ENCODE measurements around the gene AXIN2. TPM values are rescaled to one million over a fixed set of nuclear protein-coding genes. Genes with fewer than 3 reads are reported as not detected.

The AXIN2 gene
- total RNA-seq, 1 donor from 2014 or later: 17.9 TPM

DNA sequence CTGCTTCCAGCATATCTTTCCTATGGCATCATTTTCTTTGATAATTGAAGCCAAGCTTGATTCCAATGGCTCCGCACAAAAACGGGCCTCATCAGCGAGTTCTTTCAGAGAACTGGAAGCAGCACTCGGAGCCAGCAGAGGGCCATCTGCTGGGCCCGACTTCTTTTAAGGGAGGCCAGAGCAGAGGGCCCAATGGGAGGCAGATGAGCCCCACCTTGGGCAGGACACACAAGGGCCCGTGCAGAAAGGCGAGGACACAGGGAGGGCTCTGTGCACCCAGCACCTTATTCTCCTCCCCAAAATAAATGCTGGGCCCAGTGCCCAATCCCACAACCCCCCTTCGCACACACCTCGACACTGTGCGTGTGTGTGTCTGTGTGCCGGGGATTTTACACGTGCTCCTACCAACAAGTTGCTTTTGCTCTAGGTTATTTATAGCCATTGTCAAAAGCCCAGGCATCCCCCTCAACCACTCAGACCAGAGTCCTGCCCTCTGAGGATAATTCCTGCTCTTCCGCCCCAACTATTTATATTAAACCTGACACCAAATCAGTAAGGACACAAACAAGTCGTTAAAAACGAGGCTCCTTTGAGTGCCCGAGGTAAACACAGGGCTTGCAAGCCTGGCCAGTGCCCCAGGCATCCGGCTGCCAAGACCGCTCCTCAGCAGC lies 6.8 kb downstream of the AXIN2 start:
- intact Hi-C loops (cut with DNase I): loop anchor here (5.0 kb wide), 2 partner anchors 92 to 188 kb away; no protein-coding TSS in a partner anchor
- TF ChIP-seq POLR2A (IDR thresholded peaks at IDR 0.05) (no peak), CTCF (IDR thresholded peaks at IDR 0.05) (peak in 1 of 3 experiments; percentile 5), POLR2AphosphoS5 (IDR thresholded peaks at IDR 0.05; ENCODE audit: insufficient read depth in 1 of 2, low read depth in 1 of 2) (peak in 1 of 2 donors; percentile 45)
- Histone ChIP-seq H3K9me3 (no peaks in the 10 kb centered on the region), H3K4me1 (peaks cover 59% of the 10 kb centered on the region), H3K27ac (no peak overlapping the region), H3K27me3 (no peaks in the 10 kb centered on the region), H3K4me3 (no peak overlapping the region), H3K36me3 (no peaks in the 10 kb centered on the region)
- DNase-seq (ENCODE audit: extremely low spot score in 2 of 2): no peak

DNA sequence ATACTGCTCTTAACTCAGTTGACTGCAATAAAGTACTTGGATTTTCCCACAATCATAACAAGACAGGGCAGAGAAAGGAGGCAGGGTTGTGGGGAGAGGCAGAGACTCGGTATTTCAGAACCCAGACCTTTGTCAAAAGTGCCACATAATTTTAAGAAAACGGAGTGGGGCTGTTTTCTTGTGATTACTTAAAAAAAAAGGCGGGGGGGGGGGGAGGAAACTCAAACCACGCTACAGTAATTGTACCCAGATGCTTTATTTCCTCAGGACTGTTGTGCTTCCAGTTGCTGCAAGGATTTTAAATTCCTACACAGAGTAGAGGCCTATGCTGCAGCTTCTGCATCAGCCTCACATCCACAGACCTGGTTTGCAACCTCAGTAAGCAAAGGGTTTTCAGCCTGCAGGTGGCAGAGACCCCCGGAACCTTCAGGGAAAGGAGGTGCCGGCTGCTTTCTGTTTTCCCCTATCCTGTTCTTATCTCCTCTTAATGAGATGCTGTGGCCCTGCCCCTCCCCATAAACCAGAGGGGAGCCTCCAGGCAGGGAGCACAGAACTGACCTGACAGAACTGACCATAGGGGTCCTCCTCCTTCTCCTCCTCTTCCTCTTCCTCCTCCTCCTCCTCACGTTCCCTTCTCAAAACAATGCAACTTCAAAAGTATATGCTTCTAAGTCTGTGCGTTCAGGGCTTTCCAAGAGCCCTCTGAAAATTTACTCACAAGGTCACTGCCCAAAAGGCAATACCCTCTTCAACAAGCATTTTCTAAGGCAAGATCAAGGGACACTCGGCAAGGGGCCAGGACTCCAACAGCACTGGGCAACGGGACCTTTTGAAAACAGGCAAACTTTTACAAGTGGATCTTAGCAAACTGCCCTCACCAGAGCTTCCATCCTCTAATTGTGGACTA lies 7.5 kb downstream of the AXIN2 start:
- Histone ChIP-seq H3K27me3 (no peaks in the 10 kb centered on the region), H3K9me3 (no peaks in the 10 kb centered on the region), H3K4me3 (peak overlapping the region in 1 of 2 donors; percentile 2), H3K4me1 (peaks cover 57% of the 10 kb centered on the region), H3K36me3 (peaks cover 0 to 7% of the 10 kb centered on the region in 2 donors), H3K27ac (no peak overlapping the region)
- TF ChIP-seq CTCF (IDR thresholded peaks at IDR 0.05) (no peak), POLR2A (IDR thresholded peaks at IDR 0.05) (no peak), POLR2AphosphoS5 (IDR thresholded peaks at IDR 0.05; ENCODE audit: insufficient read depth in 1 of 2, low read depth in 1 of 2) (no peak)
- intact Hi-C loops (cut with DNase I): loop anchor here (1.0 kb wide), 1 partner anchor 82 kb away; no protein-coding TSS in a partner anchor
- DNase-seq (ENCODE audit: extremely low spot score in 2 of 2): no peak

DNA sequence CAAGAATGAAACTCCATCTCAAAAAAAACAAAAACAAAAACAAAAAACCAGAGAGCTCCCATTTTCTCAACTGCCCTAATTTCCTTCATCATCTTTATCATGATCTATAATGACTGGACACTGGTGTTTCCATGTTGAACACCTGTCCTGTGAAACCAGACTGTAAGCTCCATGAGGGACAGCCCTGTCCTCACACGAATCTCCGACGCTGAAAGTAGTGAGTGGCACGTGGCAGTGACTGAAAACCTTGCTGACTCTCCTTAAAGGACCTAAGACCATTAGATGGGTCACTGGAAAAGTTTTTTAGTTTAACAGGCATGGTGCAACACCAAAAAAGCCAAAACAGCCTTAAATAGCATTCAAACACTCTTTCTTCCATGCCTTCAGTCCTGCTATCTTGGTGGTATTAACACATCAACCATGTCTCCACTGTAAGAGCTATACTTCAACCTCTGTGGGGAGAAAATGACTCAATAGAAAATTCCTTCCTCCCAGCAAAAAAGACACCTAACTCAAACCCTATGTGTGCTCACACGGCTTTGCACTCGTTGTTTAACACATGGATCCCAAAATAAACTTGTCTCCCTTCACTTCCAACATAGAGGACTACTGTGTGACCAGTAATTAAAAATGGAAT lies 8.3 kb downstream of the AXIN2 start:
- intact Hi-C loops (cut with DNase I): loop anchor here (1.0 kb wide), 1 partner anchor 81 kb away; no protein-coding TSS in a partner anchor
- DNase-seq (ENCODE audit: extremely low spot score in 2 of 2): no peak
- no peaks in the 10 kb centered on the region for H3K9me3 ChIP-seq
- H3K27ac ChIP-seq: no peak overlapping the region
- H3K27me3 ChIP-seq: no peaks in the 10 kb centered on the region
- peaks cover 0 to 14% of the 10 kb centered on the region in 2 donors for H3K36me3 ChIP-seq
- TF ChIP-seq POLR2A (IDR thresholded peaks at IDR 0.05) (no peak), CTCF (IDR thresholded peaks at IDR 0.05) (no peak), POLR2AphosphoS5 (IDR thresholded peaks at IDR 0.05; ENCODE audit: insufficient read depth in 1 of 2, low read depth in 1 of 2) (no peak)
- H3K4me3 ChIP-seq: peak overlapping the region in 1 of 2 donors; percentile 2
- H3K4me1 ChIP-seq: peaks cover 56% of the 10 kb centered on the region

DNA sequence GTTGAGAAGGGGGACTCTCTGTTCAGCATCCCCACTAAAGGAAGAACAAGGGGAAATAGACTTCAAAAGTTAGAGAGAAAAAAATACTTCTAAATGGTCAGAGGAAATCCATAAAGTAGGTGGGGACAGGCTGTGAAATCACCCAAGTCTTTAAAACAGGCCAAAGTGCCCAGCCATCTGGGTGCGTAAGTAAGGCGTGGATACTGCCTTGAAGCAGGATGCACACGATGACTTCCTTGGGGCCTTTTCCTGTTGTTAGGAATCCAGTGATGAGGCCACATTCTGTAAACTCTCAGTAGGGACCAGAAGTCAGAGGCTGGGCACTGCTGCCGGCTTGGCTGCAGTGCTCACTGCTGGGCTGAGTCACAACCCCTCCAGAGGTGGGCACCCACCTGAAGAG lies 9.2 kb downstream of the AXIN2 start:
- intact Hi-C loops (cut with DNase I): no loop called here
- H3K27ac ChIP-seq: peak overlapping the region; percentile 15
- TF ChIP-seq POLR2AphosphoS5 (IDR thresholded peaks at IDR 0.05; ENCODE audit: insufficient read depth in 1 of 2, low read depth in 1 of 2): no peak
- TF ChIP-seq CTCF (IDR thresholded peaks at IDR 0.05): no peak
- TF ChIP-seq POLR2A (IDR thresholded peaks at IDR 0.05): no peak

More for the DNA sequence above, 9.2 kb downstream of the AXIN2 start:
- peaks cover 58% of the 10 kb centered on the region for H3K4me1 ChIP-seq
- peaks cover 0 to 14% of the 10 kb centered on the region in 2 donors for H3K36me3 ChIP-seq
- no peak overlapping the region for H3K4me3 ChIP-seq
- H3K9me3 ChIP-seq: no peaks in the 10 kb centered on the region
- H3K27me3 ChIP-seq: no peaks in the 10 kb centered on the region
- no peak for DNase-seq (ENCODE audit: extremely low spot score in 2 of 2)

All from vagina (tissue), 2 donors.